NT2/D1 (cell line): Measurements from ENCODE around the gene PLA2R1.

Source experiments
- DNase-seq: peaks from one replicate; pipeline ENCODE4 v3.0.0-alpha.2; 2011; ENCODE audit warnings: low read depth, low spot score
- H3K27me3 ChIP-seq: 2 replicates; pipeline ENCODE4 v1.6.0; 2011; ENCODE audit warnings: mild to moderate bottlenecking; ENCODE audit not compliant: insufficient read length, insufficient read depth
- H3K36me3 ChIP-seq: 2 replicates; pipeline ENCODE4 v1.6.1; 2011; ENCODE audit warnings: mild to moderate bottlenecking, low read length, mixed read lengths; ENCODE audit not compliant: insufficient read depth, insufficient read length
- H3K4me1 ChIP-seq: 2 replicates; pipeline ENCODE4 v1.5.1; 2011; ENCODE audit not compliant: insufficient read depth, insufficient read length
- H3K4me3 ChIP-seq: 2 replicates; pipeline ENCODE4 v1.5.1; 2011; ENCODE audit warnings: low read depth; ENCODE audit not compliant: insufficient read length
- H3K9ac ChIP-seq: 2 replicates; pipeline ENCODE4 v1.6.0; 2011; ENCODE audit warnings: low read depth; ENCODE audit not compliant: insufficient read length
- H3K9me3 ChIP-seq: 2 replicates; pipeline ENCODE4 v1.5.1; 2011; ENCODE audit warnings: mild to moderate bottlenecking, low read length; ENCODE audit not compliant: insufficient read depth
- SUZ12 ChIP-seq: IDR thresholded peaks from 2 replicates; pipeline ENCODE4 v1.6.1; 2011; ENCODE audit not compliant: insufficient read length, insufficient read depth; ENCODE audit errors: extremely low read depth
- YY1 ChIP-seq: IDR thresholded peaks from 2 replicates; pipeline ENCODE4 v1.6.1; 2011; ENCODE audit not compliant: insufficient read length, insufficient read depth
- ZNF274 ChIP-seq: IDR thresholded peaks from 2 replicates; pipeline ENCODE4 v1.6.1; 2011; ENCODE audit warnings: mild to moderate bottlenecking, low read depth, low read length

PLA2R1 gene

DNA sequence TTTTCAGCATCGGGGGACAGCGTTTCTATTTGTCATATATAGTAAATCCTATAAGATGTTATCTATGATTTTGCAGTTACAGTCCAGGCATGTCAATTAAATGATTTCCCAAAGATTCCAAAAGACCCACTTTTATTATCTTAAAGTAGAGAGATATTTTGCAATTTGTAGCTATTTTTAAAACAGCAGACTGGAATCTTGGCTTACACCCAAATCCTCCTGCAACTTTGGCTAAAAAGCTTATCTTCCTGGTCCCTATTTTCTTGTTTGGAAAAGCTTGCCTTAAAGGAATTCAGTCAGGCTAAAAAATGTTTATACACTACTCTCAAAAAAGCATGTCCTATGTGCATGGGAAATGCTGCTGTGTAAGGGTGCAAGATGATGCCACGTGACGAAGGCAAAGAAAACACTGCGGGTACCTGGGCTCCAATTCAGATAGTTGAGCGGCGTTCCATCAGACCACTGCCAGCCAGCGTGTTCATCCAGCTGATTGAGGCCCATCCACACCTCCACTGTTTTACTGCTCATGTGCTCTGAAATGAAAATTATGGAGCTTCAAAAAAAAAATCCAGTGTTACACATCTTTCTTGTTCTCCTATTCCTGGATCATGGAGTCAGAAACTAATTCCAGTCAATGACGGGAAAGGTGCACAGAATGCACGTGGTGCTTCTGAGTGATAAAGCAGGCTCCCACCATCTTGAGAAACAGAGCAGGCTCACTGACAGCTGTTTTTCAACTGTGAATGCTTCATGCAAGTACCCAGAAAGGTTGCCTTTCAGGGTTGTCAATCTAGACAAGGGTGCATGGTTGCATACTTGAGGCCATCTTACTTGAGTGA, 33.8 kb downstream of the PLA2R1 start:
- Histone ChIP-seq H3K27me3 (no peaks in the 10 kb centered on the region), H3K4me1 (no peaks in the 10 kb centered on the region), H3K36me3 (no peaks in the 10 kb centered on the region), H3K4me3 (no peak overlapping the region), H3K9ac (no peak overlapping the region), H3K9me3 (no peaks in the 10 kb centered on the region)
- TF ChIP-seq SUZ12 (no peak), ZNF274 (no peak), YY1 (no peak)
- no peak for DNase-seq

DNA sequence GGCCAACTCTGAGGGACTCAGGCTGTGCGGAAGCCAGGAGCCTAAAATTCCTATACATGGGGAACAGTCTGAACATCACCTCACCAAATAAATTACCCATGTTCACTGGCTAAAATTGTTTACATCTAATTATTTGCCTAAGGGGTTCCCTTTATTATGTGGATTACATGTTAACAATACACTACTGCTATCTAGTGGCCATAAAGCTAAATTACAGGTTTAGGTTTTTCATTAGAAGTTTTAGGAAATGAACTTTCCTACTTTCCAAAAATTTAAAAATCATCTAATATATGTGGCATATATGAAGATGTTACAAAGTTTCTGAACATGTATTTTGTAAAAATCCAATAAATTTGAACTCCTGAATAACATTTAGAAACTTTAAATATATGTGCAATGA, 40.3 kb downstream of the PLA2R1 start:
- peaks cover 20% of the 10 kb centered on the region for H3K9me3 ChIP-seq
- H3K9ac ChIP-seq = no peak overlapping the region
- H3K4me3 ChIP-seq = no peak overlapping the region
- no peaks in the 10 kb centered on the region for H3K27me3 ChIP-seq
- DNase-seq = no peak
- H3K36me3 ChIP-seq = no peaks in the 10 kb centered on the region
- no peaks in the 10 kb centered on the region for H3K4me1 ChIP-seq
- TF ChIP-seq YY1 = no peak
- TF ChIP-seq ZNF274 = no peak
- TF ChIP-seq SUZ12 = no peak

DNA sequence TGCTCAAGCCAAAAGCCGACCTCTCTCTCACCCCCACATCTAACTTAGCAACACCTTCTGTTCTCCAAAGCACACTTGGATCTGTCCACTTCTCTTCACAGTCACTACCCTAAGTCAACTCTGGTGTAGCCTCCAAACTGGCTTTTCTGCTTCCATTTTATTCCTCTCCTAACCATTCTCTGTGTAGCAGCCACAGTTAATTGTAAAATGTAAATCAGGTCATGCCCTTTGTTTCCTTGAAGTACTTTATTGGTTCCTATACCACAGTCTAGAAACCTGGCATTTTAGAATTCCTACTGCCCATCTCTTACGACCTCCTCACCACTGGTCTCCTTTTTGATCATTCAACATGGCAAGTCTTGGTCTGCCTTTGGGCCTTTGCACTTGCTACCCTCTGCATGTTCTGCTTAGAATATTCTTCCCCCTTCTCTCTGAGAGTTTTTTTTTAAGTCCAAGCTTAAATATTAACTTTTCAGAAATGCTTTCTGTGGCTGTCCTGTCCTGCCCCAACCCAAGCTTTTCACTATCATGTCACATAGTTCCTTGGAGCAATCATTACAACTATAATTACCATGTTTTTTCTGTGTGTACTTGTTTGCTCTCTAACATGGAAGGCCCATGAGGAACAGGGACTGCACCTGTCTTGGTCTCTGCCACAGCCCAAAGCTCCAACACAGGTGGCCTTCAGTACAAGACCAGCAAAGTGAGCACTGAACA, 42.9 kb downstream of the PLA2R1 start:
- Histone ChIP-seq H3K4me1 (no peaks in the 10 kb centered on the region), H3K36me3 (no peaks in the 10 kb centered on the region), H3K9ac (no peak overlapping the region), H3K9me3 (peaks cover 20% of the 10 kb centered on the region), H3K27me3 (no peaks in the 10 kb centered on the region), H3K4me3 (no peak overlapping the region)
- DNase-seq = no peak
- TF ChIP-seq YY1 (no peak), ZNF274 (no peak), SUZ12 (no peak)

DNA sequence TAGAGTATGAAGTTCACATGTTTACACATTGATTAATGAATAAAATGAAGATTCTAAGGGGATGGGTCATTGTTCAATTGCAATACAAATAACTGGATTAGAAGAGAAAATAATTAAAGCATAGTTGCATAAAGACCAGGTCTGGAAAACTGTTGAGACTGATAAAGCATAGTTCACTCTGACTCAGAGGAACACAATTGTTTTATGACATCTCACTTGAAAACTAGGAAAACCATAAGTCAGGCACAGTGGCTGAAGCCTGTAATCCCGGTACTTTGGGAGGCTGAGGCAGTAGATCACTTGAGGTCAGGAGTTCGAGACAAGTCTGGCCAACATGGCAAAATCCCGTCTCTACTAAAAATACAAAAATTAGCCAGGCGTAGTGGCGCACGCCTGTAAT, 46.7 kb downstream of the PLA2R1 start:
- no peak overlapping the region for H3K9ac ChIP-seq
- H3K4me1 ChIP-seq = no peaks in the 10 kb centered on the region
- H3K27me3 ChIP-seq = no peaks in the 10 kb centered on the region
- no peak for DNase-seq
- H3K36me3 ChIP-seq = no peaks in the 10 kb centered on the region
- H3K9me3 ChIP-seq = no peaks in the 10 kb centered on the region
- TF ChIP-seq SUZ12 (no peak), YY1 (no peak), ZNF274 (no peak)
- H3K4me3 ChIP-seq = no peak overlapping the region

DNA sequence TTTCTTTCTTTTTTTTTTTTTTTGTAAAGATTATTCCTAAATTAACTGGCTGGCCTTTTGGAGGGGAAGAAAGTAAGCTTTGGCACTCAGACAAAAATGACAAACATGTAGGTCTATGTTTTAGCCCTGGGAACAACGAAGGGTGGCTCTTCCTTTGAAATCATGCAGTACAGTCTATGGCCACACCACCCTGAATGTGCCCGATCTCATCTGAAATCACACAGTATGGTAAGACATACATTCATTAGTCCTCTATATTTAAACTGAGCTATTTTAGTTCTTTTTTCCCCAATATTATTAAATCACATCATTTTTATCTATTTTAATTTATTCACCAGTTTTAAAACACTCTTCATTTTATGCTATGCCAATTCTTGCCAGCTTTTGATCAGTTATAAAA, 48.2 kb downstream of the PLA2R1 start:
- H3K9me3 ChIP-seq = no peaks in the 10 kb centered on the region
- no peaks in the 10 kb centered on the region for H3K4me1 ChIP-seq
- TF ChIP-seq YY1 (no peak), ZNF274 (no peak), SUZ12 (no peak)
- no peak overlapping the region for H3K4me3 ChIP-seq
- H3K36me3 ChIP-seq = no peaks in the 10 kb centered on the region
- no peak for DNase-seq
- H3K27me3 ChIP-seq = no peaks in the 10 kb centered on the region
- H3K9ac ChIP-seq = no peak overlapping the region

DNA sequence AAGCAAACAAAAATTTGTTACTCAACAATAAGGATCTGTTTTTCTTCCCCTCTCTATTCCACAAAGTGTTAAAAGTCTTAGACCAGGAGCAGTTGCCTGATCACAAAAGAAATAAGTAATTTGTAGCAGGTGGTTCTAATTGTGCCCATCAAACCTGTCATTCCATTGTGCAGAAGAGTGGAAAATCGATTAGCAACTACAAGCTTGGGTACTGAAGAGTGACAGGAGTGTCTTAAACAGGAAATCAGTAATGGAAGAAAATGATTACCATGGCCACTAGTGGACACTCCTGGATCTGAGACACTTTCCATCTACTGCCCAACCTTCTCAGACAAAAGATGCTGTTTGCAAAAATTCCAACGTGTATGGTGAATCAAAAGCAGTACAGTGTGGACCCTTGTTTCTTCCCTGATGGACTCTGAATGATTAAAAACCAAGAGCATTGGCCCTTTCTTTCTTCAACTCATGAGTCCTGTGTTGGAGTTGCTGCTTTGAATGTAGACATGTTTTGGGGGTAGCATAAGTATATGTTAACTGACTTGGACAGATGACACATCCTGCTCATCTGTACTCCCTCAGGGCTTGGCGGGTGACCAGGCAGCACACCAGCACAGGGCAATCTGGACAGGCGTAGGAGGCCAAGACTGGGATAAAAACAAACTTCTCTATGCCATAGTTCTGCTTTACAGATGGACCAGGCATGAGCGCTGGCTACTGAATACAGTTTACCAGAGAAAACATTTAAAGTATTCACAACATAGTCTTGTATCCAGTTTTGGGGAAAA, 51.9 kb downstream of the PLA2R1 start:
- Histone ChIP-seq H3K36me3 (no peaks in the 10 kb centered on the region), H3K4me3 (no peak overlapping the region), H3K9ac (no peak overlapping the region), H3K4me1 (no peaks in the 10 kb centered on the region), H3K27me3 (no peaks in the 10 kb centered on the region), H3K9me3 (no peaks in the 10 kb centered on the region)
- DNase-seq = no peak
- TF ChIP-seq SUZ12 = no peak
- TF ChIP-seq YY1 = no peak
- TF ChIP-seq ZNF274 = no peak
